ENCODE data around the gene HAGH. TPM values are rescaled to one million over a fixed set of nuclear protein-coding genes. Genes with fewer than 3 reads are reported as not detected.

The HAGH gene
- total RNA-seq, 5 donors from 2014 or later (not counting 1 experiment from before 2014, with no cell fraction given): 37.6 to 102 (median 70.7) TPM

DNA sequence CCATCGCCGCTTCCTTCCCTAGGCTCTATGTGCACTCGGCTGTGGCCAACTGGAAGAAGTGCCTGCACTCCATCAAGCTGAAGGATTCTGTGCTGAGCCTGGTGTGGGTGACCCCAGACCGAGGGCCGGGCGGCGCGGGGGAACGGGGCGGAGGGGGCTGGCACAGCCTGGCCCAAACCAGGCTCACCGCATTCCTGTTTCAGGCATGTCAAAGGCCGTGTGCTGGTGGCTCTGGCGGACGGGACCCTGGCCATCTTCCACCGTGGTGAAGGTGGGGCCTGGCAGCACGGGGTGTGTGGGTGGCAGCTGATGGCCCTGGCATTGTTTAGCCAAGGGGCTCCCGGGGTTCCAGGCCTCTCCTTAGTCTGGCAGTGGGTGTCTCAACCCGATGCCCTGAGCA is 59.9 kb downstream of the HAGH start:
- no peaks in the 10 kb centered on the region for H3K9me3 Mint-ChIP-seq
- no peak overlapping the region for H3K27ac Mint-ChIP-seq
- ChIA-PET POLR2A (no interaction called here), CTCF (no interaction called here)
- H3K27me3 Mint-ChIP-seq: no peaks in the 10 kb centered on the region
- H3K4me1 Mint-ChIP-seq: peaks cover 3 to 8% (median 3%) of the 10 kb centered on the region in 3 donors
- ATAC-seq (replicated peaks in 1 of 4): no peak
- Histone ChIP-seq H3K4me1 (ENCODE audit: control insufficient read depth in 1 of 2, extremely low read depth in 1 of 2, insufficient read depth in 2 of 2, low read length in 2 of 2) (peaks cover 0 to 15% of the 10 kb centered on the region in 2 experiments), H3K27ac (ENCODE audit: low read length) (no peak overlapping the region), H3K9me3 (no peaks in the 10 kb centered on the region), H3K36me3 (ENCODE audit: control insufficient read depth in 2 of 2, extremely low read depth in 1 of 2, insufficient read depth in 1 of 2, low read length in 1 of 2) (peaks cover 16 to 51% of the 10 kb centered on the region in 2 donors), H3K4me3 (ENCODE audit: control insufficient read depth in 1 of 2, extremely low read depth in 1 of 2, low read length in 1 of 2) (no peak overlapping the region), H3K27me3 (replicated peaks in 1 of 2; ENCODE audit: control insufficient read depth in 2 of 2, extremely low read depth in 1 of 2, insufficient read depth in 2 of 2, low read length in 1 of 2) (no peaks in the 10 kb centered on the region)
- no peak for DNase-seq
- H3K36me3 Mint-ChIP-seq: peaks cover 6% of the 10 kb centered on the region
- no peak overlapping the region for H3K4me3 Mint-ChIP-seq
- 93% methylated on average over 18 of the region's 18 CpGs for WGBS (ENCODE audit: insufficient coverage)

DNA sequence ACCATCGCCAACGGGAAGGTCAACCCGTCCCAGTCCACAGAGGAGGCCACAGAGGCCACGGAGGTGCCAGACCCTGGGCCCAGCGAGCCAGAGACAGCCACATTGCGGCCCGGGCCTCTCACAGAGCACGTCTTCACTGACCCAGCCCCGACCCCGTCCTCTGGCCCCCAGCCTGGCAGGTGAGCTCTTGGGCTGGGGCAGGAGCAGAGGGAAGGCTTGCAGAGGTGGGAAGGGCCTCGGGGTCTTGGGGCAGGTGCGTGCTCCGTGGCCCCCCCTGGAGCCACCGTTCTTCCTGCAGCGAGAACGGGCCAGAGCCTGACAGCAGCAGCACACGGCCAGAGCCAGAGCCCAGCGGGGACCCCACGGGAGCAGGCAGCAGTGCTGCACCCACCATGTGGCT is 60.4 kb downstream of the HAGH start:
- POLR2A ChIA-PET: no interaction called here
- H3K27ac Mint-ChIP-seq: no peak overlapping the region
- no peak overlapping the region for H3K4me3 Mint-ChIP-seq

DNA sequence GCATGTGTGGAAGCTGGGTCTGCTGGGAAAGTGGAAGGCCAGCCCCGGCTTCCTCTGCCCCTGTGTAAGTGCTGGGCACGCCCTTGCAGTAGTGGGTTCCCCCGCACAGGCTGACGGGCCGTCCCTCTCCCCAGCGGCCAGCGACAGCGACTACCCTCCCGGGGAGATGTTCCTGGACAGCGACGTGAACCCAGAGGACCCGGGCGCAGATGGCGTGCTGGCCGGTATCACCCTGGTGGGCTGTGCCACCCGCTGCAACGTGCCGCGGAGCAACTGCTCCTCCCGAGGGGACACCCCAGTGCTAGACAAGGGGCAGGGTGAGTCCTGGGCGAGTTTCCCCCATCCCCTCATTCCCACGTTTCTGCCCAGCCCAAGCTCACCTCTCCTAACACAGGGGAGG is 60.8 kb downstream of the HAGH start:
- WGBS (ENCODE audit: insufficient coverage): 93% methylated on average over 16 of the region's 22 CpGs

More for the DNA sequence above, 60.4 kb downstream of the HAGH start:
- 94% methylated on average over 17 of the region's 19 CpGs for WGBS (ENCODE audit: insufficient coverage)
- Mint-ChIP-seq H3K36me3 (peaks cover 10% of the 10 kb centered on the region), H3K27me3 (no peaks in the 10 kb centered on the region), H3K4me1 (peaks cover 2 to 7% (median 3%) of the 10 kb centered on the region in 3 donors), H3K9me3 (no peaks in the 10 kb centered on the region)
- Histone ChIP-seq H3K4me1 (ENCODE audit: control insufficient read depth in 1 of 2, extremely low read depth in 1 of 2, insufficient read depth in 2 of 2, low read length in 2 of 2) (peaks cover 0 to 15% of the 10 kb centered on the region in 2 experiments), H3K27me3 (replicated peaks in 1 of 2; ENCODE audit: control insufficient read depth in 2 of 2, extremely low read depth in 1 of 2, insufficient read depth in 2 of 2, low read length in 1 of 2) (no peaks in the 10 kb centered on the region), H3K27ac (ENCODE audit: low read length) (no peak overlapping the region), H3K36me3 (ENCODE audit: control insufficient read depth in 2 of 2, extremely low read depth in 1 of 2, insufficient read depth in 1 of 2, low read length in 1 of 2) (peaks cover 17 to 51% of the 10 kb centered on the region in 2 donors), H3K4me3 (ENCODE audit: control insufficient read depth in 1 of 2, extremely low read depth in 1 of 2, low read length in 1 of 2) (no peak overlapping the region), H3K9me3 (no peaks in the 10 kb centered on the region)
- ATAC-seq (replicated peaks in 1 of 4) (no peak), DNase-seq (no peak)
- CTCF ChIA-PET: no interaction called here

DNA sequence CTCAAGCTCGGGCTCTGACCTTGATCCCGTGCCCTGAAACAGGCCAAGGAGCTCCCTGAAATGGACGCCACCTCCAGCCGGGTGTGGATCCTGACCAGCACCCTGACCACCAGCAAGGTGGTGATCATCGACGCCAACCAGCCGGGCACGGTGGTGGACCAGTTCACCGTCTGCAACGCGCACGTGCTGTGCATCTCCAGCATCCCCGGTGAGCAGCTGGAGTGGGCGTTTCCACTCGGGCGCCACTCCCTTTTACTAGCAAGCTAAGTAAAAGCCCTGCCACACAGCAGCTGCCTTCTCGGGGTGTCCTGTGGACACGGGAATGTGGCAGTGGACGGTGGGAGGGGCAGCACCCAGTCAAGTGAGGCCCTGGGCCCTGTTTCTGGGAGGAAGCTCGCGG is 61.7 kb downstream of the HAGH start:
- WGBS (ENCODE audit: insufficient coverage): 91% methylated on average over 16 of the region's 21 CpGs
- no peak for ATAC-seq (replicated peaks in 1 of 4)
- Mint-ChIP-seq H3K27me3 (no peaks in the 10 kb centered on the region), H3K27ac (no peak overlapping the region), H3K9me3 (no peaks in the 10 kb centered on the region), H3K4me3 (no peak overlapping the region), H3K36me3 (peaks cover 17% of the 10 kb centered on the region), H3K4me1 (peaks cover under 1 to 2% (median under 1%) of the 10 kb centered on the region in 3 donors)
- Histone ChIP-seq H3K9me3 (no peaks in the 10 kb centered on the region), H3K27ac (ENCODE audit: low read length) (no peak overlapping the region), H3K4me3 (ENCODE audit: control insufficient read depth in 1 of 2, extremely low read depth in 1 of 2, low read length in 1 of 2) (no peak overlapping the region), H3K4me1 (ENCODE audit: control insufficient read depth in 1 of 2, extremely low read depth in 1 of 2, insufficient read depth in 2 of 2, low read length in 2 of 2) (peaks cover 0 to 5% of the 10 kb centered on the region in 2 experiments), H3K27me3 (replicated peaks in 1 of 2; ENCODE audit: control insufficient read depth in 2 of 2, extremely low read depth in 1 of 2, insufficient read depth in 2 of 2, low read length in 1 of 2) (no peaks in the 10 kb centered on the region), H3K36me3 (ENCODE audit: control insufficient read depth in 2 of 2, extremely low read depth in 1 of 2, insufficient read depth in 1 of 2, low read length in 1 of 2) (peaks cover 28 to 59% of the 10 kb centered on the region in 2 donors)
- DNase-seq: no peak
- ChIA-PET POLR2A (interaction anchor here in 1 of 2 donors (0.6 kb wide), 1 partner anchor 36 kb away, joined by 3 read pairs; no protein-coding TSS in a partner anchor), CTCF (no interaction called here)

More for the DNA sequence above, 60.8 kb downstream of the HAGH start:
- ATAC-seq (replicated peaks in 1 of 4): no peak
- Mint-ChIP-seq H3K4me1 (peaks cover 2 to 7% (median 3%) of the 10 kb centered on the region in 3 donors), H3K27me3 (no peaks in the 10 kb centered on the region), H3K4me3 (no peak overlapping the region), H3K9me3 (no peaks in the 10 kb centered on the region), H3K36me3 (peaks cover 12% of the 10 kb centered on the region), H3K27ac (no peak overlapping the region)
- peaks cover 0 to 14% of the 10 kb centered on the region in 2 experiments for H3K4me1 ChIP-seq (ENCODE audit: control insufficient read depth in 1 of 2, extremely low read depth in 1 of 2, insufficient read depth in 2 of 2, low read length in 2 of 2)
- no peak for DNase-seq
- H3K4me3 ChIP-seq (ENCODE audit: control insufficient read depth in 1 of 2, extremely low read depth in 1 of 2, low read length in 1 of 2): no peak overlapping the region
- no peaks in the 10 kb centered on the region for H3K9me3 ChIP-seq
- H3K27me3 ChIP-seq (replicated peaks in 1 of 2; ENCODE audit: control insufficient read depth in 2 of 2, extremely low read depth in 1 of 2, insufficient read depth in 2 of 2, low read length in 1 of 2): no peaks in the 10 kb centered on the region
- peaks cover 21 to 55% of the 10 kb centered on the region in 2 donors for H3K36me3 ChIP-seq (ENCODE audit: control insufficient read depth in 2 of 2, extremely low read depth in 1 of 2, insufficient read depth in 1 of 2, low read length in 1 of 2)
- CTCF ChIA-PET: no interaction called here
- no peak overlapping the region for H3K27ac ChIP-seq (ENCODE audit: low read length)
- POLR2A ChIA-PET: no interaction called here

DNA sequence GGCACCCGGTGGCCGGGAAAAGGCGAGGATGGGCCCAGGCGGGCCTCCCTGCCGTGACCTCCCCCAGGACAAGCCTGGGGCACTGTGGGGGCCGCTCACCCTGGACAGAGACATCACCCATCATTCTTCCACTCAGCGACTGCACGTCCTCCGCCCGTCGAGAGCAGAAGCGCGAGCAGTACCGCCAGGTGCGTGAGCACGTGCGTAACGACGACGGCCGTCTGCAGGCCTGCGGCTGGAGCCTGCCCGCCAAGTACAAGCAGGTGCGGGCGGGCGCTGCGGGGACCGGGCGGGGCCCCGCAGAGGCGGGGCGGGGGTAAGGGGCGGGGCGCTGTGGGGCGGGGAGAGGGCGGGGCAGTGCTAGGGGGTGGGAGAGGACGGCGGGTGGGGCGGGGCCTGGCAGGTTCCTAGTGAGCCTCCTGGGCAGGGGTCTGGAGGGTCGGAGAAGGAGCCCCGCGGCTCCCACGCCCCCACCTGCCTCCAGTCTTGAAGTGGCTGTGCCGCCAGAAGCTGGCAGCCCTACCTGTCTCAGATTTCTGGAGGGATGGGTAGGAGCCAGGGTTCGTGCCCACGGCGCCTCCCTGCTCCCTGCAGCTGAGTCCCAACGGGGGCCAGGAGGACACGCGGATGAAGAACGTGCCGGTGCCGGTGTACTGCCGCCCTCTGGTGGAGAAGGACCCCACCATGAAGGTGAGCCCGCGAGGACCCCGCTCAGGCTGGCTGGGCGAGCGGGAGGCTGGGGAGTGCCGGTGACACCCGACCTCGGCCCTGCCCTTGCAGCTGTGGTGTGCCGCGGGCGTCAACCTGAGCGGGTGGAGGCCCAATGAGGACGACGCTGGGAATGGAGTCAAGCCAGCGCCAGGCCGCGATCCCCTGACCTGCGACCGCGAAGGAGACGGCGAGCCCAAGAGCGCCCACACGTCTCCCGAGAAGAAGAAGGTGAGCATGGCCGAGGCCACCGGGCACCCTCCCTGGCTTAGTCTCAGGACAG is 62.8 kb downstream of the HAGH start:
- WGBS (ENCODE audit: insufficient coverage): 94% methylated on average over 54 of the region's 81 CpGs
- H3K9me3 Mint-ChIP-seq: no peaks in the 10 kb centered on the region
- H3K4me1 Mint-ChIP-seq: no peaks in the 10 kb centered on the region
- H3K36me3 Mint-ChIP-seq: peaks cover 17% of the 10 kb centered on the region
- no peak overlapping the region for H3K4me3 Mint-ChIP-seq
- H3K36me3 ChIP-seq (ENCODE audit: control insufficient read depth in 2 of 2, extremely low read depth in 1 of 2, insufficient read depth in 1 of 2, low read length in 1 of 2): peaks cover 28 to 59% of the 10 kb centered on the region in 2 donors
- no peaks in the 10 kb centered on the region for H3K4me1 ChIP-seq (ENCODE audit: control insufficient read depth in 1 of 2, extremely low read depth in 1 of 2, insufficient read depth in 2 of 2, low read length in 2 of 2)
- H3K9me3 ChIP-seq: no peaks in the 10 kb centered on the region
- no peaks in the 10 kb centered on the region for H3K27me3 Mint-ChIP-seq
- CTCF ChIA-PET: no interaction called here
- no peak overlapping the region for H3K4me3 ChIP-seq (ENCODE audit: control insufficient read depth in 1 of 2, extremely low read depth in 1 of 2, low read length in 1 of 2)
- H3K27ac ChIP-seq (ENCODE audit: low read length): no peak overlapping the region
- DNase-seq (no peak), ATAC-seq (replicated peaks in 1 of 4) (no peak)
- POLR2A ChIA-PET: interaction anchor here in 1 of 2 donors (0.6 kb wide), 1 partner anchor 34 kb away, joined by 3 read pairs; no protein-coding TSS in a partner anchor
- no peak overlapping the region for H3K27ac Mint-ChIP-seq
- H3K27me3 ChIP-seq (replicated peaks in 1 of 2; ENCODE audit: control insufficient read depth in 2 of 2, extremely low read depth in 1 of 2, insufficient read depth in 2 of 2, low read length in 1 of 2): no peaks in the 10 kb centered on the region

DNA sequence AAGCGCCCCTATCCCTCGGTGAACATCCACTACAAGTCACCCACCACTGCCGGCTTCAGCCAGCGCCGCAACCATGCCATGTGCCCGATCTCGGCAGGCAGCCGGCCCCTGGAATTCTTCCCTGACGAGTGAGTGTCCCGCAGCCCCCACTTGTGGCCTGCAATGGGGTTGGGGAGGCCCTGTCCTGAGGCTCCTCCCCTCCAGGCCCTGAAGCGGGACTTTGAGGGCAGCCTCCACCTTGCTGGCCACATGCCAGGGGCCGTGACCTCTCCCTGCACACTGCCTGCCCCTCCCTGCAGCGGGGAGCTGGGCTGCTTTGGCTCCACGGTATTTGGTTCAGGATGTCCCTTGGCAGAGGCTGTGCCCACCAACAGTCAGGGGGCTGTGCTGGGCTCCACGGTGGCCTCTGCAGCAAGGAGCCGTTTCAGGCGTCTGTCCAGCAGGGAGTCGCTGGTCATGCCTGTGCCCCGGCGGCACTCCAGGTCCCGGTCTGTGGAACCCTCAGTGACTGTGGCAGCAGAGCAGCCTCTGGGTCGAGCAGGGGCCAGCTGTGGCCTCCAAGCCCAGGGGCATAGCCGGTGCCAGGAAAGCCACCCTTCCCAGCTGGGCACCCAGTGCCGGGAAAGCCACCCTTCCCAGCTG is 63.6 kb downstream of the HAGH start:
- H3K36me3 ChIP-seq (ENCODE audit: control insufficient read depth in 2 of 2, extremely low read depth in 1 of 2, insufficient read depth in 1 of 2, low read length in 1 of 2): peaks cover 28 to 64% of the 10 kb centered on the region in 2 donors
- no peak overlapping the region for H3K4me3 ChIP-seq (ENCODE audit: control insufficient read depth in 1 of 2, extremely low read depth in 1 of 2, low read length in 1 of 2)
- Mint-ChIP-seq H3K9me3 (no peaks in the 10 kb centered on the region), H3K4me3 (no peak overlapping the region), H3K27me3 (no peaks in the 10 kb centered on the region), H3K4me1 (peaks cover 0 to under 1% (median 0%) of the 10 kb centered on the region in 3 donors), H3K27ac (no peak overlapping the region), H3K36me3 (peaks cover 16% of the 10 kb centered on the region)
- ChIA-PET CTCF (no interaction called here), POLR2A (no interaction called here)
- ATAC-seq (replicated peaks in 1 of 4) (no peak), DNase-seq (no peak)
- over 99% methylated on average over 24 of the region's 24 CpGs for WGBS (ENCODE audit: insufficient coverage)
- no peaks in the 10 kb centered on the region for H3K9me3 ChIP-seq
- no peak overlapping the region for H3K27ac ChIP-seq (ENCODE audit: low read length)
- peaks cover 0 to 2% of the 10 kb centered on the region in 2 experiments for H3K4me1 ChIP-seq (ENCODE audit: control insufficient read depth in 1 of 2, extremely low read depth in 1 of 2, insufficient read depth in 2 of 2, low read length in 2 of 2)
- no peaks in the 10 kb centered on the region for H3K27me3 ChIP-seq (replicated peaks in 1 of 2; ENCODE audit: control insufficient read depth in 2 of 2, extremely low read depth in 1 of 2, insufficient read depth in 2 of 2, low read length in 1 of 2)

Measured in T-cell (primary cell).